RPMI8226 (cell line): ENCODE data around the gene NLRP1.

ENCODE experiments used
- DNase-seq: peaks from one replicate; pipeline ENCODE4 v3.0.0-alpha.2; 2015

The NLRP1 gene

GRCh38 chr17:5466295-5466694, 118.0 kb downstream of the NLRP1 start:
- DNase-seq = no peak

DNA sequence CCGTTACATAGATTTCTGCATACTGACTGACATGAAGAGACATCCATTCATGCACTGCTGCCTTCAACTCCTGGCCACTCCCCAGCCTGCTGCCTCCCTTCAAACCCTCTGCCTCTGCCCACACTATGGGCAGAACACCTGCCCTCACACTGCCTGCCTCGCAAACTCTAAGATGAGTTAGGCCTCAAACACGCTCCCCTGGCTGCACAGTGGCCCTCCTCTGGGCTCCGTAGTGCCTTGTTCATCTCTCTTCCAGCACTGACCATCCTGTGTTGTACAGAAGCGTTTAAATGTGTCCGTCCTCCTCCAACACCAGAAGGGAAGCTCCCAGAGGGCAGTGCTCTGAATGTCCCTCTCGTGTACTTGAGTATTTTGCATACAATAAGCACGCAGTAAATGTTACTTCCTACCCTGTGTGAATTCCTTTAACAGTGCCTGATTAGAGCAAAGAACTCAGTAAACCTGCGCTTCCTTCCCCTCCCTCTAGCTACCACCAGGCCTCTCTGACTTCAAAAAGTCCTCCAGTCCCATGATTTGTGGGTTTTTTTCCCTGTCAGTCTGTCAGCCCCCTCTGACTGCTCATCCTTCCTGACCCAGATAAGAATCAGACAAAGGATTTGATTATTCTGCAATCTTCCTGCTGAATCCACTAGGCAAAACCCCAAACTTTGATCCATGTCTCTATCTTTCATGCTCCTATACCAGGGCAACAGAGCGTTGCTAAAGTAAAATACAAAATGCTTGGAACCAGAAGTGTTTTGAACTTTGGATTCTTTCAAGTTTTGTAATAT, 119.4 kb downstream of the NLRP1 start:
- no peak for DNase-seq
